Caki2 (cell line): ENCODE data around the gene SPATS2. TPM values are rescaled to one million over a fixed set of nuclear protein-coding genes. Genes with fewer than 3 reads are reported as not detected.
"Not testable (repeated sequence)": the region's sequence is repeated elsewhere in the genome, so short reads cannot be mapped to it uniquely, and the experiment has no call there.

ENCODE experiments used
- DNase-seq: peaks from one replicate; pipeline ENCODE4 v3.0.0-alpha.2; 2015; ENCODE audit warnings: low read depth
- in situ Hi-C: cut with HindIII; loops from 2 replicates; pipeline ENCODE4 v1.10.0; 2016; ENCODE audit warnings: low sequenced_read_pairs, low pct_unique_long_range_greater_than_20kb, mixed read lengths
- total RNA-seq: library from RNA; depleted of rRNA; stranded (reverse); fragments of >200 nt; shearing (Covaris generic); gene quantifications from 2 replicates; pipeline ENCODE4 v1.2.3, GENCODE V29; 2014; ENCODE audit warnings: low replicate concordance

The SPATS2 gene
- total RNA-seq, 1 experiment from 2014 or later = 63.0 TPM

- no peak for DNase-seq
- in situ Hi-C loops = no loop called here
Observed at GRCh38 chr12:49519574-49519936, 152.3 kb downstream of the SPATS2 start.

DNA sequence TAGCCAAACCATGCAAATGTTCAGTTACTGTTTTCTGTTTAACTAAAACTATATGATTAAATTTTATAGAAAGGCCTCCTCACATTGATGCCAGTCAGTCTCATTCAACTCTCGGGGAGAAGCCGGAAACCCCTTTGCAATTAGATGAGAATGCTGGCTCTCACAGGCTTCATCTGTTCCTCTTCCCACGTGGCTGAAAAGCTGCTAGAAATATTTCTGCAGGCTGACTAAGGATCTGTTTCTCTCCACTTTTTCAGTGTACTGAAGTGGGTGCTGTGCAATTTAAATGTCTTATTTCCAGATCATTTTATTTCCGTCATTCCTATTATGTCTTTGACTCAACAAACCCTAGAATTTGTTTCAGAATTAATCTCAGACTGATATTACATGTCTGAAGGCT lies 154.1 kb downstream of the SPATS2 start:
- in situ Hi-C loops = no loop called here
- no peak for DNase-seq

GRCh38 chr12:49524660-49525324 lies 157.5 kb downstream of the SPATS2 start:
- DNase-seq = no peak
- in situ Hi-C loops = no loop called here

GRCh38 chr12:49525942-49526341 lies 158.7 kb downstream of the SPATS2 start:
- DNase-seq = no peak
- in situ Hi-C loops = no loop called here

GRCh38 chr12:49527361-49528130 lies 160.3 kb downstream of the SPATS2 start:
- in situ Hi-C loops = no loop called here
- peak; percentile 86 for DNase-seq

DNA sequence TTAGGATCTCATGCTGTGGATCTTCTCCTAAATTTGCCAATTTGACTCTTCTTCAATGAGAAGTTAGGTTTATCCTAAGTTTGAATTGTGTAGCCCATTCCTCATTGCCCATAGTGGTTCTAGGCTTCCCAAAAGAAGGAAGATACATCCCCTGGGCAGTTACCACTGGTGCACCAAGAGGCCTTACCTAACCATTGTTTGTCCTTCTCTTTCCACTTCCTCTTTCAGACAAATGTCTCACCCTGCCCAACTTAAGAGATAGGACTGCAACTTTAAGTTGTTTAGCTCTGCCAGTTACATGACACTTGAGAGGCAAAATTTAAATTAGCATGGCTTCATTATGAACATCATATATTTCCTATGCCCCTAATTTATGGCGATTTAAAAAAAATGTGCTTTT lies 162.2 kb downstream of the SPATS2 start:
- DNase-seq = no peak
- in situ Hi-C loops = no loop called here

- in situ Hi-C loops = no loop called here
- DNase-seq = no peak
Observed at GRCh38 chr12:49531745-49532144, 164.5 kb downstream of the SPATS2 start.

GRCh38 chr12:49533331-49533730 lies 166.1 kb downstream of the SPATS2 start:
- in situ Hi-C loops = no loop called here
- no peak for DNase-seq

GRCh38 chr12:49534122-49534521 lies 166.9 kb downstream of the SPATS2 start:
- DNase-seq, in situ Hi-C loops: not testable (repeated sequence)

DNA sequence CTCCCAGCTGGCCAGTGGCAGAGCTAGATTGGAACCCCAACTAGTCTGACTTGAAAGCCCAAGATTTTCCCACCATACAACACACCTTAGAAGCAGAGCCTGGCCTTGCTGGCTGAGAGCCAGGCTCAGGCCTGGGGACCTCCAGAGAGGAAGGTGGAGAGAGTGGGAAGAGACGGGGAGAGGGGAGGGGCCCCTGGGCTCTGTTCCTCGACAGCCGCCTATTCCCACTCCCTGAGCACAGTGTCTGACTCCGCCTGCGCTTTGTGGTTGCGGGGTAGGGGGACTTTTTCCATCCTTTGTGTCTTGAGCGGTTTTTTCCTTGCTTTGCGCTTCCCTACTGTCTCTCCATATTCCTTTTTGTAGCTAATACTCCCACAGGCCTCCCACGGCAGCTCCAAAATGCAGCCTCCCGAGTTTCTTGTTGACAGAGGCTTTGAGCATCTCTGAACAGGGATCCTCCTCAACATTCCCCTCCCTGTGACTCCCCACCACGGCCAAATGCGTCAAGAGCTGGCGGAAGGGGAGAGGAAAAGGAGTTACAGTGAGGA lies 167.5 kb downstream of the SPATS2 start:
- DNase-seq = no peak
- in situ Hi-C loops = no loop called here

- in situ Hi-C loops = no loop called here
- DNase-seq = no peak
Observed at GRCh38 chr12:49535921-49536525, 168.8 kb downstream of the SPATS2 start.

DNA sequence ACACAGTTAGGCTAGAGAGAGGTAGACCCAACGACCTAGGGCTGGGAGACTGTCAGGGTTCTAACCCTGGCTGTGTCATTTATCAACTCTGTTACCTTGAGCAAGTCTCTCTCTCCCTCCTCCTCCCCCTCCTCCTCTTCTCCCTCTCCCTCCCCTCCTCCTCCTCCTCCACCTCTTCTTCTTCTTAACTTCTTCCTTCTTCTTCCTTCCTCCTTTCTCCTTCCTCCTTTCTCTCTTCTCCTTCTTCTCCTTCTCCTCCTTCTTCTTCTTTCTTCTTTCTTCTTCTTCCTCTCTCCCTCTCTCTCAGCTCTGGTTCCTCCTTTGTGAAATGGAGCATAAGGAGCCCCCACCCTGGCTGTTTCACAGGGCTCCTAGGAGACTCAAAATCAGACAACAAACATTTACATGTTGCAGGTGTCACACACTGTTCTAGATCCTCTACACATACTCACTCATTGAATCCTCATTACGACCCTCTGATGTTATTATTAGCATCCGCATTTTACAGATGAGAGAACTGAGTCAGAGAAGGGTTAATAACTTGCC lies 169.3 kb downstream of the SPATS2 start:
- no peak for DNase-seq
- in situ Hi-C loops = no loop called here

GRCh38 chr12:49537231-49537751 lies 170.0 kb downstream of the SPATS2 start:
- no peak for DNase-seq
- in situ Hi-C loops = no loop called here

- in situ Hi-C loops = no loop called here
- DNase-seq = no peak
Observed at GRCh38 chr12:49537752-49538509, 170.7 kb downstream of the SPATS2 start.

DNA sequence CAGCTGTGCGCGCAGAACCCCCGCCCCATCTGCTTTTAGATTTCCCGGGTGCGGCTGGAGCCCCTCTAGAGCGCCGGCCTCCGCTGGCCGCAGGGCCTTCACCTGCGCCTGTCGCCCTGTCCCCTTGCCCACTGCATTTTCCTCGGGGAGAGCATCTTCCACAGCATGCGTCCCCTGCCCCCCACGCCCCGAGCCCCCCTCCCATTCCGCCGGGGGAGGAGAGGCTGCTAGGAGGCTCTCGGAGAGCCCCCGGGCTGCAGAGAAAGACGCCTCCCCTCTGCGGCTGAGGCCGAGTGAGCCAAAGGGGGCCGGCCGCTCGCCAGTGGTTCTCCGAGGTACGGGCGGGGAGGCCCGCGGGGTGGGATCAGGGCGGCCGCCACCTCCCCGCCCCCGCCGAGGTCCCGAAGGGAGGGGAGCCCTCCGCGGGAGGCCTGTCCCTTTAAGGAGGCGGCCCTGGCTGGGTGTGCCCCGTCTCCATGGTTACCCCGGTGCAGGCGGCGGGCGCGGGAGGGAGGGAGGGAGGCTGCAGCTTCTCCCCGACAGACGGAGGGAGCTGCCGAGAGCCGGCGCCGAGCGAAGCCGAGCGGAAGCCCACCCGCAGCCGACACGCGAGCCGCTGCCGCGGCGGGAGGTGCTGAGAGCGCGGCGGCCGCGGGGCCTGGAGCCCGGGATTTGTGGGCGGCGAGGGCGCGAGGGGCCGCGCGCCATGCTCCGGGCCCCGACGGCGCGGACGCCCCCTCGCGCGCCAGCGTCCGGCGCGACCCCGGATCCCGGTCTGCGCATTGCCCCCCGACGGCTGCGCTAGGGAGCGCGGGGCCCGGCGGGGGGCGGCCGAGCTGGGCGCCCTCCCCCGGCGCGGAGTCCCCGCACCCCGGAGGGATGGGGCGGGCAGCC lies 171.5 kb downstream of the SPATS2 start, which contains the start of gene KCNH3:
Gene KCNH3 (plus strand): TSS at position 521 of the 894 bp plus-strand sequence. CDS start 387 bp downstream, outside the sequence.
- peak; percentile 76 for DNase-seq
- in situ Hi-C loops = no loop called here

DNA sequence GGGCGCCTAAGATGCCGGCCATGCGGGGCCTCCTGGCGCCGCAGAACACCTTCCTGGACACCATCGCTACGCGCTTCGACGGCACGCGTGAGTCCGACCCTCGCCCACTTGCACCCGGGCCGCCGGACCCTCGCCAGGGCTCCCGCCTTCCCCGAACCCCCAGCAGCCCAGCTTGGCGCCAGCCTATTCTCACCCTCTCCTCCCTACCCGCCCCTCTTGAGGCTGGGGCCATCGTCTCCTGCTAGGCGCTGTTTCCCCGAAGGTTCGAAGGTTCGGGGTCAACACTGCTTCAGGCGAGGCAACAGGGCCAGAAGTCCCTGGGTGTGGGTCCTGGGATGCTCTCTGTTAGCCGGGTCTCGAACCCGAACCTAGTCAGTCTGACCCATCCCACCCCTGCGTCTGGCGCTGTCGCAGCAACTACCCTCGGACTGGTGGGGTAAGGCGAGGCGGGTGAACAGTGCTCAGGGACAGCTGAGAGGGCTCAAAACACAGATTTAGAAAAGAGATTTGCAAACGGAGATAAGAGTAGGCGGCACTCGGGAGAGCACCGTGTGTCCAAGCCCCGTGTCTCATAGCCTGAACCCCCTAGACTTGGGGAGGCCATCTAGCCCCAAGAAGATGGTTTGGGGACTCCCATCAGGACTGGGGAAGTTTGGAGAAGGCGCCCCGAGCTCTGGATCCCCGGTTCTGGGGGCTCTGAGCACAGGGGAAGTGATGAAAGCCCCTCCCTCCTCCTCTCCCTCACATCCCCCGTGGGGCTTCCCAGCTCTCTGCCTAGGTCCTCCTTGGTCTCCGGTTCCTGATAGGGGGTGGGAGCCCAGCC lies 172.4 kb downstream of the SPATS2 start:
- no peak for DNase-seq
- in situ Hi-C loops = no loop called here
